Astrocyte (in vitro differentiated cells and primary cell): Measurements from ENCODE around the gene STK32A. TPM values are rescaled to one million over a fixed set of nuclear protein-coding genes. Genes with fewer than 3 reads are reported as not detected.

Source experiments
- DNase-seq: peaks from one replicate; pipeline ENCODE4 v3.0.0-alpha.2; 2010; ENCODE audit warnings: low read depth
- FAIRE-seq: peaks from 2 replicates; lab custom pipeline; 2011; peaks lifted over from hg19 to GRCh38; lab: Jason Lieb, UNC
- H2AFZ ChIP-seq: 2 replicates; pipeline ENCODE4 v1.6.0; 2012; ENCODE audit warnings: low read depth, low read length, inconsistent platforms
- H3K27ac ChIP-seq: 2 replicates; pipeline ENCODE4 v1.5.1; 2011; ENCODE audit warnings: low read depth, low read length, inconsistent platforms
- H3K27me3 ChIP-seq: 2 replicates; pipeline ENCODE4 v1.6.0; 2011; ENCODE audit warnings: low read length, inconsistent platforms; ENCODE audit not compliant: insufficient read depth
- H3K36me3 ChIP-seq: 2 replicates; pipeline ENCODE4 v1.5.1; 2011; ENCODE audit warnings: low read length, inconsistent platforms; ENCODE audit not compliant: insufficient read depth
- H3K4me1 ChIP-seq: 2 replicates; pipeline ENCODE4 v1.5.1; 2011; ENCODE audit warnings: low read length, inconsistent platforms; ENCODE audit not compliant: insufficient read depth
- H3K4me2 ChIP-seq: 2 replicates; pipeline ENCODE4 v1.6.0; 2012; ENCODE audit warnings: low read length, inconsistent platforms
- H3K4me3 ChIP-seq: 2 replicates; pipeline ENCODE4 v1.5.1; 2011; ENCODE audit warnings: low read depth, mild to moderate bottlenecking, low read length, inconsistent platforms; ENCODE audit not compliant: insufficient read depth
- H3K79me2 ChIP-seq: 2 replicates; pipeline ENCODE4 v1.6.0; 2012; ENCODE audit warnings: mild to moderate bottlenecking, low read length, inconsistent platforms; ENCODE audit not compliant: insufficient read depth
- H3K9ac ChIP-seq: 2 replicates; pipeline ENCODE4 v1.6.0; 2012; ENCODE audit warnings: mild to moderate bottlenecking, low read length, inconsistent platforms
- H3K9me3 ChIP-seq: 2 replicates; pipeline ENCODE4 v1.5.1; 2012; ENCODE audit warnings: low read depth, mild to moderate bottlenecking, low read length, inconsistent platforms; ENCODE audit not compliant: insufficient read depth
- H4K20me1 ChIP-seq: 2 replicates; pipeline ENCODE4 v1.6.0; 2012; ENCODE audit warnings: low read length, inconsistent platforms; ENCODE audit not compliant: insufficient read depth
- H3K27ac Mint-ChIP-seq: one replicate; pipeline ENCODE4 v1.8.0; 2021; ENCODE audit warnings: mild to moderate bottlenecking, mixed read lengths; ENCODE audit not compliant: unreplicated experiment
- H3K27me3 Mint-ChIP-seq: one replicate; pipeline ENCODE4 v1.8.0; 2021; ENCODE audit warnings: low read depth, mixed read lengths; ENCODE audit not compliant: unreplicated experiment
- H3K36me3 Mint-ChIP-seq: one replicate; pipeline ENCODE4 v1.8.0; 2021; ENCODE audit warnings: low read depth, mixed read lengths; ENCODE audit not compliant: unreplicated experiment
- H3K4me1 Mint-ChIP-seq: one replicate; pipeline ENCODE4 v1.8.0; 2021; ENCODE audit warnings: low read depth, mixed read lengths; ENCODE audit not compliant: unreplicated experiment
- H3K4me3 Mint-ChIP-seq: one replicate; pipeline ENCODE4 v1.8.0; 2021; ENCODE audit warnings: mild to moderate bottlenecking, moderate library complexity, mixed read lengths; ENCODE audit not compliant: unreplicated experiment
- H3K9me3 Mint-ChIP-seq: one replicate; pipeline ENCODE4 v1.8.0; 2021; ENCODE audit warnings: mild to moderate bottlenecking, mixed read lengths; ENCODE audit not compliant: unreplicated experiment
- CTCF ChIP-seq: IDR thresholded peaks from 2 replicates; pipeline ENCODE4 v1.5.1; 2011; ENCODE audit warnings: low read depth, mild to moderate bottlenecking, inconsistent platforms, low read length, moderate library complexity; ENCODE audit not compliant: insufficient read depth
- EZH2 ChIP-seq: IDR thresholded peaks from 2 replicates; pipeline ENCODE4 v1.6.1; 2012; ENCODE audit warnings: mild to moderate bottlenecking, low read length, inconsistent platforms; ENCODE audit not compliant: insufficient read depth
- total RNA-seq: library from RNA; stranded (reverse); gene quantifications from 2 replicates; pipeline ENCODE4 v1.2.1, GENCODE V29; 2021

Gene STK32A
- total RNA-seq, 1 donor from 2014 or later: 0.25 TPM

- DNase-seq (no peak), FAIRE-seq (no peak)
- no peak overlapping the region for H3K4me2 ChIP-seq
- no peaks in the 10 kb centered on the region for H3K27me3 ChIP-seq
- H3K79me2 ChIP-seq: no peaks in the 10 kb centered on the region
- Mint-ChIP-seq H3K27me3 (no peaks in the 10 kb centered on the region), H3K4me1 (peaks cover 22% of the 10 kb centered on the region), H3K9me3 (peaks cover 2% of the 10 kb centered on the region), H3K36me3 (peaks cover 36% of the 10 kb centered on the region), H3K4me3 (no peak overlapping the region), H3K27ac (no peak overlapping the region)
- H3K9me3 ChIP-seq: no peaks in the 10 kb centered on the region
- TF ChIP-seq CTCF (peak; percentile 19), EZH2 (no peak)
- no peak overlapping the region for H3K4me3 ChIP-seq
- no peak overlapping the region for H3K27ac ChIP-seq
- H2AFZ ChIP-seq: no peak overlapping the region
- peaks cover 25% of the 10 kb centered on the region for H4K20me1 ChIP-seq
- peaks cover 51% of the 10 kb centered on the region for H3K36me3 ChIP-seq
- H3K9ac ChIP-seq: no peak overlapping the region
- no peaks in the 10 kb centered on the region for H3K4me1 ChIP-seq
These were observed 159.2 kb downstream of the STK32A start for GRCh38 chr5:147393874-147394672.

GRCh38 chr5:147396070-147396823 is 161.4 kb downstream of the STK32A start:
- TF ChIP-seq EZH2: no peak
- no peak for TF ChIP-seq CTCF
- no peaks in the 10 kb centered on the region for H3K27me3 Mint-ChIP-seq
- Histone ChIP-seq H3K27me3 (no peaks in the 10 kb centered on the region), H3K4me2 (no peak overlapping the region), H4K20me1 (peaks cover 18% of the 10 kb centered on the region), H3K9ac (no peak overlapping the region), H3K9me3 (no peaks in the 10 kb centered on the region), H3K79me2 (no peaks in the 10 kb centered on the region), H3K4me3 (no peak overlapping the region), H3K36me3 (peaks cover 61% of the 10 kb centered on the region), H3K27ac (no peak overlapping the region), H3K4me1 (no peaks in the 10 kb centered on the region), H2AFZ (no peak overlapping the region)
- H3K27ac Mint-ChIP-seq: no peak overlapping the region
- no peak overlapping the region for H3K4me3 Mint-ChIP-seq
- no peak for DNase-seq
- H3K4me1 Mint-ChIP-seq: peaks cover 13% of the 10 kb centered on the region
- H3K36me3 Mint-ChIP-seq: peaks cover 36% of the 10 kb centered on the region
- peaks cover 2% of the 10 kb centered on the region for H3K9me3 Mint-ChIP-seq
- no peak for FAIRE-seq
